ENCODE data around the gene MYO18A.

GRCh38 chr17:29093090-29093871 is 86.9 kb downstream of the MYO18A start:
- TF ChIP-seq GABPA (IDR thresholded peaks at IDR 0.05; ENCODE audit: low read depth), result no peak
- TF ChIP-seq, protein P1, sequence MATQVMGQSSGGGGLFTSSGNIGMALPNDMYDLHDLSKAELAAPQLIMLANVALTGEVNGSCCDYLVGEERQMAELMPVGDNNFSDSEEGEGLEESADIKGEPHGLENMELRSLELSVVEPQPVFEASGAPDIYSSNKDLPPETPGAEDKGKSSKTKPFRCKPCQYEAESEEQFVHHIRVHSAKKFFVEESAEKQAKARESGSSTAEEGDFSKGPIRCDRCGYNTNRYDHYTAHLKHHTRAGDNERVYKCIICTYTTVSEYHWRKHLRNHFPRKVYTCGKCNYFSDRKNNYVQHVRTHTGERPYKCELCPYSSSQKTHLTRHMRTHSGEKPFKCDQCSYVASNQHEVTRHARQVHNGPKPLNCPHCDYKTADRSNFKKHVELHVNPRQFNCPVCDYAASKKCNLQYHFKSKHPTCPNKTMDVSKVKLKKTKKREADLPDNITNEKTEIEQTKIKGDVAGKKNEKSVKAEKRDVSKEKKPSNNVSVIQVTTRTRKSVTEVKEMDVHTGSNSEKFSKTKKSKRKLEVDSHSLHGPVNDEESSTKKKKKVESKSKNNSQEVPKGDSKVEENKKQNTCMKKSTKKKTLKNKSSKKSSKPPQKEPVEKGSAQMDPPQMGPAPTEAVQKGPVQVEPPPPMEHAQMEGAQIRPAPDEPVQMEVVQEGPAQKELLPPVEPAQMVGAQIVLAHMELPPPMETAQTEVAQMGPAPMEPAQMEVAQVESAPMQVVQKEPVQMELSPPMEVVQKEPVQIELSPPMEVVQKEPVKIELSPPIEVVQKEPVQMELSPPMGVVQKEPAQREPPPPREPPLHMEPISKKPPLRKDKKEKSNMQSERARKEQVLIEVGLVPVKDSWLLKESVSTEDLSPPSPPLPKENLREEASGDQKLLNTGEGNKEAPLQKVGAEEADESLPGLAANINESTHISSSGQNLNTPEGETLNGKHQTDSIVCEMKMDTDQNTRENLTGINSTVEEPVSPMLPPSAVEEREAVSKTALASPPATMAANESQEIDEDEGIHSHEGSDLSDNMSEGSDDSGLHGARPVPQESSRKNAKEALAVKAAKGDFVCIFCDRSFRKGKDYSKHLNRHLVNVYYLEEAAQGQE (IDR thresholded peaks at IDR 0.05; ENCODE audit: insufficient replicate concordance, low read depth), result no peak
